ENCODE results near the gene AGXT. TPM values are rescaled to one million over a fixed set of nuclear protein-coding genes. Genes with fewer than 3 reads are reported as not detected.
A peak's percentile ranks its signal among the peaks of the same experiment; 100 is the strongest.

AGXT gene
- total RNA-seq, 1 donor from 2014 or later, result 0.48 TPM

DNA sequence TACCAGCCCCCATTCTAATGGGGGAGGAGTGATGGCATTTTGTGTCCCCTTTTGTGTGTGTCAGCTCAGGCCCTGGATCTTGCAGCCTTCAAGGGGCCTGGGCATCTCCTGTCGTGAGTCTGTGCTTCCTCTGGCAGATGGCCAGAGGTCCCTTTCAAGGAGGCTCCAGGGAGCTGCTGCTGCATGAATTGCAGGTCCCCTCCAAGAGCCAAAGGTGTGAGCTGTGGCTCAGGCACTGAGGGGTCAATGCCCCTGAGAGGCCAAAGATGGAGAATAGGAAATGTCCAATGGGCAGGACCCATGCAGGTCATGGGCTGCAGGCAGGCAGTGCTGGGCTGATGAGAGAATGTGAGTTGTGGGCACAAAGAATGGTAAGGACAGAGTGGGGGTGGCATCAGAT is 16.9 kb downstream of the AGXT start:
- no peak for DNase-seq (ENCODE audit: low spot score)

DNA sequence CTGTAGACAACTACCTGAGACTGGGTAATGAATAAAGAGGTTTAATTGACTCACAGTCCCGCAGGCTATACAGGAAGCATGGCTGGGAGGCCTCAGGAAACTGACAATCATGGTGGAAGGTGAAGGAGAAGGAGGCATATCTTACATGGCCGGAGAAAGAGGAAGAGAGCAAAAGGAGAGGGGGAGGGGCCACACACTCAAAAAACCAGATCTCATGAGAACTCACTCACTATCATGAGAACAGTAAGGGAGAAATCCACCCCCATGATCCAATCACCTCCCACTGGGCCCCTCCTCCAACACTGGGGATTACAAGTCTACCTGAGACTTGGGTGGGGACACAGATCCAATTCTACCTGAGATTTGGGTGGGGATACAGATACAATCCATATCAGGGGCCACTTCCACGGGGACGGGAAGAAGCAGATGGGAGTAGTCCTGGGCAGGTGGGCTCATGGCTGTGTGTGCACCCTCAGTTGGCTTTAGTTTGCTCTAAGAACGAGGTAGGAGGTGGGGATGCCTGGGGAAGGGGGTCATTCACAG is 17.5 kb downstream of the AGXT start:
- no peak for DNase-seq (ENCODE audit: low spot score)

DNA sequence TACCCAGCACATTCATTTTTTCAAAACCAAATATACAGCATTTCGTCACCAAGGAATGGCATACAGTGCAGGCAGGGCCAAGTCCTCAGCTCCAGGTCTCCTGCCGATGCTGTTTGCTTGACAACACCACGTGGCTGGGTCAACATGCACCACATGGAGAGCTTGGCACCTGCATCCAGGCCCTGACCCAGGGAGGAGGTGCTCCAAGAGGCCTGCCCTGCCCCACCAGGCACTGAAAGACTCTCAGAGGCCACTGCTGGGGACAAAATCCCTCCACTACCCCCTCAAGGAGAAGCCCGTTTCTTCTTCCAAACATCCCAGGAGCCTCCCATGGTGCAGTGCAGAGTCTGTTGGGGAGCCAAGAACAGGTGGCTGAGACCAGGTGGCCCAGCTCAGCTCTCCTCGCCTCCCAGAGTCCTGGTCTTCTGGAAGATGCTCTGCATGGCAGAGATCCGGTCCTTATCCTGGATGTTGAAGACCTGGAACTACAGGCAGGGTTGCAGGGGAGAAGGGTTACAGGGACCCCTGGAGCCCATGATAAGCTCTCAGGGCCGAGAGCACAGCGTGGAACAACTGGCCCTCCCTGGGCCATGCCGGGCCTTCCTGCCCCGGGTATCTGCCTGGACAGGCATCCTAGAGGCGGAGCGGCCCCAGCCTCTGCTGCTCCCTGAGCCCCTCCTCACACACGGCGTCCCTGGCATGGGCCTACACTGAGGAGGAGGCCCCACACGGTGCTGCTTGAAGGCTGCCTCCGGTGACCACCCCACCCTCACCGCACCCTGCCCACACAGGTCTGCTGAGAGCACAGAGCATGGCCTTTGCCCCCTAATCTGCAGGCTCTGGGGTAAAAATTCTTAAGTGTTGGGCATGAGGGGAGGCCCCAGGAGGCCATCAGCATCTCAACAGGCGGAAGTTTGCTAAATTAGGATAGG is 18.3 kb downstream of the AGXT start:
- DNase-seq (ENCODE audit: low spot score), result no peak

DNA sequence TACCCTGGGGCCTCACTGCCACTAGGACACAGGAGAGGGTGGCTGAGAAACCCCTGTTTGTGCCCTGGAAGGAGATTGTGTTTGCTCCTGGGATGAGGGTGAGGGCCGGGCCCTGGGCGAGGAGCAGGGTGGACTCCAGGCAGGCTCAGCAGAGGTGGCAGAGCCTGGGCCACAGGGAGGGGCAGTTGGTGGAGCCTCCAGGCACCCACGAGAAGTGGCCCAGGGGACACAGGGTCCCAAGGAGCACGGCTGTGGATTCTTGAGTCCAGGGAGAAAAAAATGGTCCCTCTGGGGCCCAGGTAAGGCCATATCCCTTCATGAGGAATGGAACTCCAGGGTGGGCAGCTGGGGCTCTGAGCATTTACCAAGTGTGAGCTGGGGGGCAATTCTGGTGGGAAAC is 19.0 kb downstream of the AGXT start:
- no peak for DNase-seq (ENCODE audit: low spot score)

DNA sequence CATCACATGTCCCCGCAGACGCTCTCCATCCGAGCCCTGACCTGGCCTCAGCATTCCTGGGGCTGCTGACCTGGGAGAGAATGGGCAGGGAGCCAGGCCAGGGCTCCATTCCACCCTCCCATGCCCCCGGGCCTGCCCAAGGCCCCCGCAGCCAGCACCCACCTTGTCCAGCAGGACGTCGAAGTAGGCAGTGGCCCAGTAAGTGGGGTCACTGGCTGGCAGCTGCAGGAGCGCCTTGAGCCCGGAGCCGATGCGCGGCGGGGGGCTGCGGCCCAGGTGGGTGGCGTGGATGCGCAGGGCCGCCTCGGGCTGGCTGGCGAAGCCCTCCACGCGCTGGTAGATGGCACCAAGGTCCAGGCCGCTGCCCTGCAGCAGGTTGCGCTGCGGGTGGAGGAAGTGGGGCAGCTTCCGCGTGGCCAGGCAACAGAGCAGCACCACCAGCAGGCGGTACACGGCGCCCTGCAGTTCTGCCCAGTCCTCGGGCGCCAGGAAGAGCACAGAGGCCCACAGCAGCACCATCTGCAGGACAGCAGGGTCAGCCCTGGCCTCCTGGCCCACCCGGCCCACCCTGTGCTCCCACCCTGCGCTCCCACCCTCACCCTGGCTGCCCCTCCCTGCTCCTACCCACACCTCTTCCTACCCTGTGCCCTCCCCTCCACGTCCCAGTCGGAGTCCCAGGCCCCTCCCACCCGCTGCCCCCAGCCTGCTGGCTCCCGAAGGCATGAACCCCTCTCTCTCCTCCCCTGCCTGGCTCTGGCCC is 19.7 kb downstream of the AGXT start:
- no peak for DNase-seq (ENCODE audit: low spot score)

DNA sequence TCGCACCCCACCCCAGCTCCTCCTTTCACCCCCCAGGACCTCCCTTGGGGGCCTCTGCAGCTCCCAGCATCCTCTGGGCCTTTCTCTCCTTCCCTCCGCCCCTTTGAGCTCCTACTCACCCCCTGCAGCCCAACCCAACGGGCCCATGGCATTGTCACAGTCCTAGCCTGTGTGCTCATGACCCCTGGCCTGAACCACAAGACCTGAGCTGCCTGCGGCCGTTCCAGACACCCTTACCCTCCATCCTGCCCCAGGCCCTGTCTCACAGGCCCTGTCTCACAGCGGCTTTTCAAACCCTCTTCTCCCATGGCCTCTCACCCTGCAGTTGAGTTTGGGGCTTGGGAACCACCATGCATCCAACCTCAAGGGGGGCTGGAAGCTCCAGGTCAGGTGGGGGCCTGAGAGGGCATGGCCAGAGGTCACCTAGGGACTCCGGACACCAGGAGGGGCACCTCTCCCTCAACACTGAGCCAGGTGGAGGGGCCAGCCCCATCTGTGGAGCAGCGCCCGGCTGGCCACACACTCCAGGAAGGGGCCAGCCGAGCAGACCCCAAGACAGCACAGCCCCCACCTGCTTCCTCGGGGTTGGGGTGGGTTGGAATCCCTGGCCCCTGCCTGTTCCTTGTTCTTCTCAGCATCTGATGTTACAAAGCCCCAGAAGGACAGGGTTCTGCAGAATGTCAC is 20.4 kb downstream of the AGXT start:
- no peak for DNase-seq (ENCODE audit: low spot score)

DNA sequence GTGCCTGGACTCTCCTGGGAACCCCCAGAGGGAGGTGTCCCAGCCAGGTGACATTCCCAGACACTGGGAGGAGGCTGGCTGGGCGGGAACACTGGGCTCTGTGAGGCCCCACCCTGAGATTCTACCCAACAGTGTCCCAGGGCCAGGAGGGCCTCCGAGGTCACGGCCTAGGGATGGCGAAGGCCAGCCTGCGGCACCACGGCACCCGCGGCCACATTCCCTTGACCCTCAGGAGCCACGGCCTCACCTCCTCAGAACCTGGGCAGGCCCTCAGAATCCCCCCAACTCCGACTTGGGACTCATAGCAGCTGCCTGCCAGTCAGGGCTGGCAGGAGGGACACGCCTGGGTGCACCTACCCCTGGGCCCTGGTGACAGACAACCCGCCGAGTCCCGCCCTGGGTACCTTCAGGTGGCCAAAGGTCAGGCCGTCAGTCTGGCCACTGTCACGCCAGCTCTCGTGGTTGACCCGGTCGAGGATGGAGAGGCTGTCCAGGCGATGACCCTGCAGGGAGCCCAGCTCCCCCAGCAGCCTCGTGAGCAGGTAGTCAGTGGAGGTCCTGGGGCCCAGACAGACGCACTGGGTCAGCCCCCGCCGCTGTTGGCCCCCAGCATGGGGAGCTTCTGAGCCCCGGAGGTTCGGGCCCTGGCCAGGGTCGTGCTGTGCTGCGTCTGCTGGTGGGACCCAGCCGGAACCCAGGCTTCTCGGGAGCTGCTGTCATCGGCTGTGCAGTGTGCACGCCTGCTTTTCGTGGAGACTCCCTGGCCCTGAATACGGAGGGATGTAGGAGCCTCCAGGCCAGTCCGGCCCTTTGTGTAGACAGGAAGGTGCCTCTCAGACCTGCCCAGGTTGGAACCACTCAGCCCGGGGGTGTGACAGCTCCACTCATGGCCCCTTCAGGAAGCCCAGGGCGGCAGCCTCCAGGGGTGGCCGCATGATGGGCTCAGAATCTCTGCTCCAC is 21.3 kb downstream of the AGXT start:
- DNase-seq (ENCODE audit: low spot score), result no peak

DNA sequence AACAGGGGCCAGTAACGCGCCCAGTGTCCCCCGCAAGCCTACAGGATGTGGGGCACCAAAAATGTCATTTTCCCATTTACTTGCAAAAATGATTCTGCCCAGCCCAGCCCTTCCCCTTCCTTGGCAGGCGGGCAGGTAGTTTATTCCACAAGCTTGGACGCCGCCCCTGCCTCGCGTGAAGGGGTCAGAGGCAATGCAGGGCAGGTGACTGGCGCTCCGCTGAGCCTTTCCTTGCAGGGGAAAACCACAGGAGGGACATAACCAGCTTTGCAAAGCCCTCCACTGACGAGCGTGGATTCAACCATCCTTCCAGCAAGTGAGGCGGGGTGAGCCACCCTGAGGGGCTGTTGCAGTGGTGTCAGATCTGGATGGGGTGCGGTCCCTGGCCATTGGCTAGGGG is 22.1 kb downstream of the AGXT start:
- no peak for DNase-seq (ENCODE audit: low spot score)

DNA sequence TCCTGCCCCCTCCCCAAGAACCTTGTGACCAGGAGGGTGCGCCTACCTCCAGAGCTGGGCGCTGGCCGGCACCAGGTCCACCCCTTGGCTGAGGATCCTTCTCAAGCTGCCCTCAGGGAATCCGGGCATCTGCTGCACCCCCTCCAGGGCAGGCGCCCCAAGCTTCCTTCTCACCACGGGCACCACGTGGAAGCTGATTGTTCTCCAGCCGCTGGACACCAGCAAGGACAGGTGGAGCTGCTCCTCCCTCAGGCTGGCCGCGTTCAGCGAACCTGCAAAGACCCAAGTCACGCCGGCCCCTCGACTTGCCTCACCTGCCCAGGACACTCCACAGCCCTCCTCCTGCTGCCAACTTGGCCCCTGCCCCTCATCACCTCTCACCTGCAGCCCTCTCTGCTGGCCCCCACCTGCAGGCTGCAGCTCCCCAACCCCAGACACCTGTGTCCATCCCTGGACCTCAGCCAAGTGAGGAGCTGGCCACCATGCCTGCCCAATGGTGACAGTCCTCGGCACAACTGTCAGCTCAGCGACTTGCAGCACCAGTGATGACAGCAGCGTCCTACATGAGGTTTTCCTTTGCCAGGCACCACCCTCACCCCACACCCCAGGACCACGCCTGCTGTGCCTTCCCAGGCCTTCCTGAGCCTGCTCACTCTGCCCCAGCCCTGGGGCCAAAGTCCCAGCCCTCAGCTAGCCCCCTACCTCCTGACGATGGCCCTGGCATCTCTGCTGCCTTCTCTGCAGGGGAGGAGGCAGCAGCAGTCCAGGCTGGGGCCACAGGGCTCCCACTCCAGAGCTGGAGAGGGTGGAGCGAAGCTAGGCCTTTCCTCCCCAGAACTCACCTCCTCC is 23.1 kb downstream of the AGXT start:
- no peak for DNase-seq (ENCODE audit: low spot score)

DNA sequence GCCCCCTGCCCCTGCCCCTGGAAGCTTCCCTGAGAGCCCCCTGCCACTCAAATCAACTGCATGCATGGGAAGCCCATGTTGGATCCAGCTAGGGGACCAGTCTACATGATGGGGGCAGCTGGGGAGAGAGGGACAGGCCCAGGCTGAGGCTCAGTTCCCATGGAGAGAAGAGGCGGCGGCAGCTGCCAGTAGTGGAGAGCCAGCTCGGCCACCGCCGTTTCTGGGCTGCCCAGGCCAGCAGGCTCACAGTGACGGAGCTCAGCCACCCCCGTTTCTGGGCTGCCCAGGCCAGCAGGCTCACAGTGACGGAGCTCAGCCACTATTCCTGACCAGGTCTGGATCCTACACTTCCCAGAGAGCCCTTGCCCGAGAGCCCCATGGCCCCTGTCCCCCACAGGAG is 23.7 kb downstream of the AGXT start:
- no peak for DNase-seq (ENCODE audit: low spot score)

DNA sequence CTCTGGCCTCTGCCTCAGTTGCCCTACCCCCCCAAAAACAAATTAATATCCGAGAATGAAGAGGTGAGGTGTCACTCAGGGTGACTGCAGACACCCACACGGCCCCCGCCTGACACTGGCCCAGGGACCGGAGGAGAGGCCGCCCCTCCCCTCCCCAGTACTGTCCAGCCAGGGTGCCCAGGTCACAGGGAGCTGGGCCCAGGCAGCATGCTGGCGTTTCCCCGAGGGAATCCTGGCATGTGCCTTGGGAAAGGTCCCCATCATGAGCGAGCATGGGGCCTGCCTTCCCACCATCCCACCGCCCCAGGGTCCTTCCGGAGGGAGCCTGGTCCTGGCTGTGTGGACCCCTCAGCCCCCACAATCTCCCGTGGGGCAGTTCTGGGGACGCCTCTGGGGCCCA is 24.3 kb downstream of the AGXT start:
- DNase-seq (ENCODE audit: low spot score), result no peak

DNA sequence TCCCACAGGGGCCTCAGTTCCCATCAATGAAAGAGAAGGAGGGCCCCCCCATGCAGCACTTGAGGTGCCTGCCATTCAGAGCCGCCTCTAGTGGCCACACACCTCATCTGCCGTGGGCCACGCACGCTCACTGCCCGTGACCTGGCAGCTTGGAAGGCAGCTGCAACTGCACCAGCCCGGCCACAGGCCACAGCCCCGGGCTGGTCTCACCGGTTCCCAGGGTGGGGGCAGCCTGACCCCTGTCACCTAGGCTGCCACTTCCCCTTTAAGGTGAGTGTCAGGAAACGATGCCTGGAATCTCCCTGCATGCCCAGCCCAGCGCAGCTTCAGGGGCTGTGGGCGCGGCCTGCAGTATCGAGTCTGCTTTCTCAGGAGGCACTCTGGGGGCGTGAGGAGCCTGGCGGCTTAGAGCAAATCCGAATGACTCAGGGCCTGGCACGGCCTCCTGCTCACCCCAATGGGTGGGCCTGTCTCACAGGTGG is 24.8 kb downstream of the AGXT start:
- DNase-seq (ENCODE audit: low spot score), result peak; percentile 91

DNA sequence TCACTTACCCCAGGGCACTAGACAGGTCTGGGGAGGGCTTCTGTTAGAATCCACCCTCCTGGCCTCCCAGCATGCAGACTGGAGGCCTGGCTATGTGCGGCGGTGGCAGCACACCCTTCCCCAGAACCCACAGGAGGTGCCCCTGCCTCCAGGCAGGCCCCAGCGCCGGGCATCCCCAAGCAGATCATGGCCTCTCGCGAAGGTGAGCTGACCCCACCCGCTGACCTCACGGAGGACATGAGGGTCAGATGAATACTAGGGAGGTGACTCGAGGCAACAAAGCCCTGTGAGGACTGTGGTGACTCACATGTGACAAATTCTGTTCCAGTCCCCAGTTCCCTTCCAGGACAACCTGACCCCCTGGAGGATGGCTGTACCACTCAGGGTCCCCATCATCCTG is 25.4 kb downstream of the AGXT start:
- no peak for DNase-seq (ENCODE audit: low spot score)

DNA sequence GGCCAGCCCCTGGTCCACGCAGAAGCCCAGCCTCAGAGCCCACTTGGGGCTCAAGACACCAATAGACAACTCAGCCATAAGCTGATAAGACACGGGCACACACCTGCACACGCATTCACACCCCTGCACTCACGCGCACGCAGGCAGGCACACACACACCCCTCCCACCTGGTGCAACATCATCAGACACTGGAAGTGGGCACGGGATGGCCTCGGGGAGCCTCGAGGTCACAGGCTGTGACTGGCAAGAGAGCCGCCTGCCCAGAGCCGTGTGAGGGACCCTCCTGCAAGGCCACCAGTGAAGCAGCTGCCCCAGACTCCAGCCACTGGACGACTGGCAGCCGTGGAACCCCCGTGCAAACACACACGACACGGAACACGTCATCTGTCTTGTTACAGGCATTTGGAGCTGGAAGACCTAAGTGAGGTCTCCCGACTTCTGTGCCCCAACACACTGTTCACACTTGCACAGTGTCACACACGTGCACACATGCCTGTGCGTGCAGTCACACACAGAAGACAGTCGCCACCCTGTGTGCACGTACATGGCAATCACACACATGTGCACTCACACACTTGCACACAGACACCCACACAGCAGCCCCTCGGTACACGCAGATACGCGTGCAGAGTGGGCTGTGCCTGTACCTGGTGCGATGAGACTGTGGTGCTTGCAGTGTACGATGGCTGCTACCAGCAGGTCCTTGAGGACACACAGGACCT is 26.4 kb downstream of the AGXT start:
- no peak for DNase-seq (ENCODE audit: low spot score)

DNA sequence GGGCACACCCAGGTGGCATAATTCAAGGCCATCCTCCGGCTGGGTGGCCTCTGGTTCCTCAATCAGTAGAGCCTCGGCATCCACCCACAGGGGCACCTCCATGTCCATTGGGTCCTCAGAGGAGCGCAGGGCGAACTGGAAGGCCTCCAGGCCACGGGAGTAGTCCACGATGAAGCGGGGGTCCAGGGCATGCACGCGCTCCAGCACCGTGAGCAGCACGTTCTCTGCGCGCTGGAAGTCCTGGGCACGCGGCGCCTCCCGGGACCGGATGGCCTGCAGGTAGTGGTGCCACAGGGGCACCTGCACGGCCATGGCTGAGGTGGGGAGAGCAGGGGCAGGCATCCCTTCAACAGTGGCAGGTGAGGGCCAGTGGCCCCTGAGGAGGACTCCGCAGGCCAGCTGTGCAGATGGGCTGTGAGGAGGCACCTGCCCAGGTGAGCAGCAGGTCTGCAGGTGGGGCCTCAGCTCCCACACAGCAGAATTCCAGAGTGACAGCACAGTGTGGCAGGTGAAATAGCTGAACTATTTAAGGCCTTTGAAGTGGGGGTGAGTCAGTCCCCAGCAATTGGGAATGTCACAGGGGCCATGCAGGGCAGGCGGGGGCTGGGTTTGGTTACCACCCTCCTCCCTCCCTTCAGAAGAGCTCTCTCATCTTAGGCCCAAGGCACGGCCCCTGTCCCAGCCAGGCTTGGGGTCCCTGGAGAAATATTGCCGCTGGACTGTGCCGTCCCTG is 27.2 kb downstream of the AGXT start, which contains the start of gene MAB21L4:
Gene MAB21L4 (minus strand): TSS at position 501 of the 733 bp plus-strand sequence. CDS start 159 bp downstream, at position 342.
- DNase-seq (ENCODE audit: low spot score), result peak; percentile 43

DNA sequence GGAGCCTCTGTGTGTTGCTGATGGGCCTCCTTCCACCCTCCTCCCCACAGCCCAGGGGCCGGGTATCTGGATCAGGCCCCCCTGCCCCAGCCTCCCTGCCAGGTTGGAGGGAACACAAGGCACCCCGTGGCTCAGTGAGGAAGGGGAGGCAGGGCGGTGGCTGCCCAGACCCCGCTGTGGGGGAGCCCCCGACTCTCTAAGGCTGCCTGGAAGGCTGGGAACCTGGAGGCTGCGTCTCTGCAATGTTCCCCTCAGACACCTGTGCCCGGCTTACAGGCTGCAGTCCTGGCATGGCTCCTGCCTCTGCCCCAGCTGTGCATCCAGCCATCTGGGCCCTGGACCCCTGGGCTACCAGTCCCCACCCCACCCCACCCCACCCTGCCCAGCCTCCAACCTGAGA is 27.8 kb downstream of the AGXT start:
- DNase-seq (ENCODE audit: low spot score), result no peak

DNA sequence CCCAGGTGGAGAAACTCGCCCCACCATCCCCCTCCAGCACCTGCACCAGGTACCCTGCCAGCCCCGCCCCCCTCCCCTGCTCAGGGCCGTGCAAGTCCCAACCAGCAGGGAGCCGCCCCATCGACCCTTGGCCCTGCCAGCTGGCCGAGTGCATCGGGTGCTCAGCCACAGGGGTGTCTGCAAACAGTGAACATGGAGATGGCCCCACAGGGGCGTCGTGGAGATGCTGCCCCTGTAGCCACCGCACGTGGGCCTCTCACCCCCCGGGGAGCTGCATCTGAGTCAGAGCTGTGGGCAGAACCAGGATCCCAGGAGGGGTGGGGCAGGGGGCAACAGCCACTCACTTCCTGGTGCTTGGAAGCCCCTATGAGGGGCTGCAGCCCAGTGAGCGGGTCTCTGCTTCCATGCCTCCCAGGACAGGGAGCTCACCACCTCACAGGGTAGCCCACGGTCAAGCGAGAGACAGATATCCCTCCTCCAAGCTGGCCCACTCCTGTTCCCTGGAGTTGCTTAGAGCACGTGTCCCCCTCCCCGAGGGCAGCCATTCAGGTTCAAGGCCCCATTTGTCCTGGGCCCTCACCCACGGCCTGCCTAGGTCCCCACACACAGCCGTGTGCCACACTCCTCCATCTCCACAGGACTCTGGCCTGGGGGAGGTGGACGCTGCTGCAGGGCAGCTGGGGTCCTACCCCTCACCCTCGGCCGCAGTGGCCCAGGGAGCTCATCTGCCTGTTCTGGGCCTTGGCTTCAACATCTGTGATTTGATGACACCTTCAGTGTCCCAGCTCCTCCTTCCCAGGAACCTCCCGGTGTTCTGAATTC is 28.5 kb downstream of the AGXT start:
- no peak for DNase-seq (ENCODE audit: low spot score)
